Tibial nerve (tissue), 3 donors: Measurements from ENCODE around the gene CCDC34.

Source experiments
- CTCF ChIP-seq, 5 experiments: fragments of 200-600 bp in 3 of 5; fragments of 450-650 bp in 2 of 5; sonication (generic) in 3 of 5; IDR thresholded peaks; one replicate each; pipeline ENCODE4 v1.5.1; 2016 to 2019; ENCODE audit warnings: antibody characterized with exemption in 5 of 5, mild to moderate bottlenecking in 3 of 5, moderate library complexity in 2 of 5
- POLR2A ChIP-seq, 2 donors: fragments of 450-650 bp; IDR thresholded peaks; one replicate each; pipeline ENCODE4 v1.6.1; 2017; ENCODE audit warnings: antibody characterized with exemption in 2 of 2, mild to moderate bottlenecking in 2 of 2, moderate library complexity in 2 of 2

DNA sequence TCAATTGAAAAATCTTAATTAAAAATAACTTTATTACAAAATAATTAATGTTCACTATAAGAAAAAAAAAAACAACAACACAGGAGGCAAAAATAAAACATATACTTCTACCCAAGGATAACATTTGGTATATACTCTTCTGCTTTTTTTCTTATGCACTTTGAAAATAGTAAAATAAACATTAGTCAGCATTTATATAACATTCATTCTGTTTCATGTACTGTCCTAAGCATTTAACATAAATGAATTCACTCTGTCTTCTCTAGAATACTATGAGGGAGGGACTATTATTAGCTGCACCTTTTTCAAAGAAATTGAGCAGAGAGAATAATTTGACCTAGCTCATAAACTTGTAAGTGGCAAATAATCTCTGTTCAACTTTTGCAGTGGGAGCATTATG, 48.3 kb upstream of the CCDC34 start:
- no peak for TF ChIP-seq POLR2A (IDR thresholded peaks at IDR 0.05)
- TF ChIP-seq CTCF (IDR thresholded peaks at IDR 0.05) = no peak
